ENCODE results near the gene EPB41L1.
A peak's percentile ranks its signal among the peaks of the same experiment; 100 is the strongest.

Gene EPB41L1

DNA sequence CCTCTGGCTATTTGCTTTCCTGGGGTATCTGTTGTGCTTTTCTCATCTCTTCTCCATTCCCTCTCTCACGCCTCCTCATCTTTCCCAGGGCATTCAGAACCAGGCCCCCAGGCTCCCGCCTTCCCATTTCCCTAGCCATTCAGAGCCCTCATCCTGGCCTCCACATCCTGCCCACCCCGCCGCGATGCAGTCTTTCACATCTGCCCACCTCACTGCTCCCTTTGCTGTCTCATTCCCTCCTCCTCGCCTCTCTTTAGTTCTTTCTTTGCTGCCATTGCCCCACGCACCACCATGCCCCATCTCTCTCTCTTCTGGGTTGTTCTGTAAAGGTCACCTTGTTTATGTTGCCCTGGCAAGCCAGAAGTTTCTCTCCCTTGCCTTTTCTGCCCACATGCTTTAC lies 71.1 kb downstream of the EPB41L1 start:
- no peak for DNase-seq (ENCODE audit: low read depth in 3 of 3)

DNA sequence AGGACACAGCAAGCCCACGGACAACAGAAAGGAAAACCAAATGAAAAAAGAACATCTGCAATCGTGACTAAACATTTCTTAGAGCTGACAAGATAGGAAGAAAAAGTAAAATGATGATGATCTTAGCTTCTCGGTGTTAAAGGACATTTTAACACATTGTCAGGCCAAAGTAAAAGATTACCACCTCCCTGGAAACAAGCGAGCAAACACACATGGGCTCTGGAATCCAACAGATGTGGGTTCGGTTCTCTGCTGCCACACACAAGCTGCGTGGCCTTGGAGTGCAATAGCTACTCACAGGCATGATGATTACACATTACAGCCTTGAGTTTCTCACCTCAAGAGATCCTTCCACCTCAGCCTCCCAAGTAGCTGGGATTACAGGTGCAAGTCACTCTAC lies 74.2 kb downstream of the EPB41L1 start:
- DNase-seq (ENCODE audit: low read depth in 3 of 3), result no peak

DNA sequence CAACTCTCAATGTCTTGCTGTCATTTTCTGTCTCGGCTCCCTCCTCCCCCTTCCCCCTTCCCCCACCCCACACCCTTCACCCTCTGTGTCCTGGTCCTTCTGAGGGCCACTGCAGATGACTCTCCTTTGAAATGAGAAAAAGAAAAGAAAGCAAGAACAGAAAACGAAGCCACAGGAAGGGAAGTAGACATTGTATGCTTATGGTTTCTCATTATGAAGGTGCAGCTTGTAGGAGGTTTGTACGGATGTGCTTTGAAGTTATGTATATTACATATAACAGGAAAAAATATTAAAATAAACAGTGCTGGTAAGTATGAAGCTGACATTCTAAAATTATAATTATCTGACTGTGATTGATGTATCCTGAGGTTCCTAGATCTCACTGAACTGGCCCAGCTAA lies 75.5 kb downstream of the EPB41L1 start:
- DNase-seq (ENCODE audit: low read depth in 3 of 3), result no peak

DNA sequence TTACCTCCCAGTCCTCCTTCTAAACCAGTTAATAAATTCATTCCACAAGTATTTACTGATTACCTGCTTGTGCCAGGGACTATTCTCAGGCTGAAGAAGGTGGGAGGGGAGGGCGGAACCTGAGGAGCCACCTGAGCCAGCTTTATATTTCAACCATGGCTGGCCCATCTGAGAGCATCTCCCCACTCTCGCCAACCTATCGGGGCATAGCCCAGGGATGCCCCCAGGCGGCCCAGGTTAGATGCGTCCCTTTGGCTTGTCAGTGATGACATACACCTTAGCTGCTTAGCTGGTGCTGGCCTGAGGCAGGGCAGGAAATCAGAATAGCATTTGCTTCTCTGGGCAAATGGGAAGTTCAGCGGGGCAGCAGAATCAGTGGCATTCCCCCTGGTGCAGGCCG lies 76.8 kb downstream of the EPB41L1 start:
- DNase-seq (ENCODE audit: low read depth in 3 of 3), result no peak

DNA sequence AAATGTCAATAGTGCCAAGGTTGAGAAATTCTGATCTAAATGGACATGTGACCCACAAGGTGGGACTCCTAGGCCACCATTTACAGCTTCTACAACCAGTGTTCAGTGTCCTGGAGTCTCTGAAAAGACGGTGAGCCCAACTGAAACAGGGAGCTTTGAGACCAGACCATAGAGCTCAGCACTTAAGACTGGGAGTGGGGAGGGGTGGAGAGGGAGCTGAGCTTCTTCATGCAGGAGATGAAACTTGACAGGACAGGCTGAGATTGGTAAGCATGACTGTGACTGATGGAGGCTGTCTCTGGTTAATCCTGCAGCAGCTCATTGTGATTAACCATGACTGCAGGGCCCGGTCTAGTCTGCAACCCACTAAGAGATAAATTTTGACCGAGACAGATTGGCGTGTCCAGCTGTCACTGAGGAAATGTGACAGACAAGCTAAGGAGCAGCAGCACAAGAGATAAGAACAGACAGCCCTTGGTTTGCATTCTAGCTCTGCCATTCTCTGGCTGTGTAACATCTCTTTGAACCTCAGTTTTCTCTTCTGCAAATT lies 80.3 kb downstream of the EPB41L1 start:
- DNase-seq (ENCODE audit: low read depth in 3 of 3), result no peak

DNA sequence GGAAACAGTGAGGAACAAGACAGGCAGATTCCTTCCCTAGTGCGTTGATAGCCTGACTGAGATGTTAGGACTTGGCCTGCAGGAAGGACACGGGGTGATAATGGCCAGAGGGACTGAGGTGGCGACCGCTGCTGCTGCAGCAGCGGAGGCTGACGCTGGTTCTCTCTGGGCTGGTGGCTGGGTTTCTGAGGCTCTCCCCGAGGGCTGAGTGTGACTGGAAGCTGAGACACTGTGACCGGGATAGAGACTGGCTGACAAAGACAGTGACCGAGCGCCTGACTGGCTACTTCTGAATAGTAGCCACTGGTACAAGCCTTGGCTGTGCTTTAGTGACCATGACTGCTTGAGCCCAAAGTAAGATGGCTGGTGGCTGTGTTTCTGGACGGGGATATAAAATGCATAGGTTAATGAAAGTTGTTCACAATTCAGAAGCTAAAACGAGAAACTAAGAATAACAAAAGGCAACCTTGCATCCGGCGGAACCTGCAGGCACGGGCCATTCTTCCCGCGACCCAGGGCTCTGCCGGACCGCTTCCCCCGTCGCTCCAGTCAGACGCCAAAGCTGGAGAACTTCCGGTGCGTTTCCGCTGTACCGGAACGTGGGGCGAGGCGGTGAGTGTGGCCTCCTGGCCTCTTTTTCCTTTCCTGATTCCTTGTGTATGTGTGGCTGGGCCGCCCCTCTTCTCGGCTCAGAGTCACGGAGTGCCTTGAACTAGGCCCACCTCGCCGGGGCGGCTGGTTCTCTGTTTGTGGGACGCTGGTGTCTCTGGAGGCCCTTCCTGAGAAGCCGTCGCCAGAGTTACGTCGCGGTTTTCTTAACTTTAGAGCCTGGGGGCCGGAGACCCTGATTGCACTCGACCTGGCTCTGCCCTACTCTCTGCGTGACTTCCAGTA lies 81.6 kb downstream of the EPB41L1 start, which contains the start of gene AAR2:
AAR2 (plus strand) TSS at position 587 of the 894 bp plus-strand sequence. CDS start 3,391 bp downstream, outside the sequence.
- DNase-seq (ENCODE audit: low read depth in 3 of 3), result peak; percentile 57 to 66 (median 57)

DNA sequence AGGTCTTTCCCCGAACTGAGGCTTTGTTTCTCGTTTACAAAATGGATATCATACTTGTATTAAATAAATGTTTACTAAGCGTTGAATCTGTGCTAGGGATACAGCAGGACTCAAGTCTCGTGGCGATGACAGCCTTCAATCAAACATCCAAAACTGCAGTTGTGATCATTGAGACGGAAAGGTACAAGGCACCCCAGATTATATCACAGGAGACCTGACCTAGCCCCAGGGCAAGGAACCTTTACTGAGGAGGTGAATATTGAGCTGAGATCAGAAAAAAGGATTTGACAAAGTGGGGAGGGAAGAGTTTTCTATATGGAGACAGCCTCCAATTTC lies 82.2 kb downstream of the EPB41L1 start:
- no peak for DNase-seq (ENCODE audit: low read depth in 3 of 3)

DNA sequence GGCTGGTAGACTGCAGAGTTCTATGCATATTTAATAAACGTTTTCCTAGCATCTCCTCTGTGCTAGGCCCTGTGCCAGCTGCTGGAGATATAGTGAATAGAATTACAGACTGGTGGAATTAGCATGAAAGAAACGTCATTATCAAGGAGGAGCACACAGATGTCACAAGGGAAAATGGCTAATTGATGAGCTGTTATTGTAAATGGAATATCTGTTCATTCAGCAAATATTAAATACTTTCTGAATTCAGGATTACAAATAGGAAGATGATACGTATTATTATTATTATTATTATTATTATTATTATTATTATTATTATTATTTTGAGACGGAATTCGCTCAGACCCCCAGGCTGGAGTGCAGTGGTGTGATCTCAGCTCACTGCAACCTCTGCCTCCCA lies 82.9 kb downstream of the EPB41L1 start:
- DNase-seq (ENCODE audit: low read depth in 3 of 3), result no peak

DNA sequence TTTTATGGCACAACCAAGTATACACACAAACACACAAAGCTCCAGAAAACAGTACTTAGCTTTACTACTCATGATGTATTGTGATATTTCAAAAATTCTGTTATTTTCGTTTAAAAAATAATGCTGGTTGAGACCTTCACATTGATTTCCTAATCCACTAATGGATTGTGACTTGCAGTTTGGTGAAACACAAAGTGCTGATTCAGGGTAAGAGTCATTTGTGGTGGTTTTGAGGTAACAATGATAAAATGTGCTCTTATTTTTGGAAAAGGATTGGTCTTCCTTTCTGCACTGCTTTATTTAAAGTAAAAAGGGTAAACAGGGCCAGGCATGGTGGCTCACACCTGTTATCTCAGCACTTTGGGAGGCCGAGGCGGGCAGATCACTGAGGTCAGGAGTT lies 83.6 kb downstream of the EPB41L1 start:
- DNase-seq (ENCODE audit: low read depth in 3 of 3), result no peak

DNA sequence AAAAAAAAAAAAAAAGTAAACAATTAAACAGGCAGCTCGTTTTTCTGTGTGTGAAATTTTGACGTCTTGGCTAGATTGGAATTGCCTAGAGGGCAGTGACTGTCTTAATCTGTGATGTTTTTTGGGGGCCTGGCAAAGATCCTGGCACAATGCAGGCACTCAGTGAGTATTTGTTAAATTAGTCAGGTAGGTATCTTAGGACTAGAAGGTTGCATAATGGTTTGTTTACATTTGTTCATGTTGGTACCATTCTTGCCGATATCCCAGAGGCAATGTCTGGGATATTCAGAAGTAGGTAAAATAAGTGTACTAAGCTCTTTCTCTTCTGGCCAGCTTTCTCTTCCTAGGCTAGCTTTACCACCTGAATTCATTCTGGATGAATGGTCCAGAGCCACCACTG lies 84.2 kb downstream of the EPB41L1 start:
- DNase-seq (ENCODE audit: low read depth in 3 of 3), result no peak

DNA sequence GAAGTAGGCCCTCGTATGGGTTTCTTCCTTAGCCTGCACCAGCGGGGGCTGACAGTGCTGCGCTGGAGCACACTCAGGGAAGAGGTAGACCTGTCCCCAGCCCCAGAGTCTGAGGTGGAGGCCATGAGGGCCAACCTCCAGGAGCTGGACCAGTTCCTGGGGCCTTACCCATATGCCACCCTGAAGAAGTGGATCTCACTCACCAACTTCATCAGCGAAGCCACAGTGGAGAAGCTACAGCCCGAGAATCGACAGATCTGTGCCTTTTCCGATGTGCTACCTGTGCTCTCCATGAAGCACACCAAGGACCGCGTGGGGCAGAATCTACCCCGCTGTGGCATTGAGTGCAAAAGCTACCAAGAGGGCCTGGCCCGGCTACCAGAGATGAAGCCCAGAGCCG lies 85.5 kb downstream of the EPB41L1 start:
- DNase-seq (ENCODE audit: low read depth in 3 of 3), result no peak

DNA sequence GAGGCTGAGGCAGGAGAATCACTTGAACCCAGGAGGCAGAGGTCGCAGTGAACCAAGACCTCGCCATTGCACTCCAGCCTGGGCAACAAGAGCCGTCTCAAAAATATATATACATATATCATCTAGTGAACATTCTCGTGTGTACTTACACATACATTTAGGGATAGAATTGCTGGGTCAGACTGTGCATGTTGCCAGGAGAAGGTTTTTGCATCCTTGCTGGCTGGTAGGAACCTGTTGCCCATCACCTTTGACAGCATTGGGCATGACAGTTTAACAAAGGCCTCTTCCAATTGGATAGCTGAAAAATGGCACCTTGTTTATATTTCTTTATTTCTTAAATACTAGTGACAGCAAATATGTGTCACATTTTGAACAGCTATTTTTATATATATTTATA lies 87.1 kb downstream of the EPB41L1 start:
- DNase-seq (ENCODE audit: low read depth in 3 of 3), result no peak

DNA sequence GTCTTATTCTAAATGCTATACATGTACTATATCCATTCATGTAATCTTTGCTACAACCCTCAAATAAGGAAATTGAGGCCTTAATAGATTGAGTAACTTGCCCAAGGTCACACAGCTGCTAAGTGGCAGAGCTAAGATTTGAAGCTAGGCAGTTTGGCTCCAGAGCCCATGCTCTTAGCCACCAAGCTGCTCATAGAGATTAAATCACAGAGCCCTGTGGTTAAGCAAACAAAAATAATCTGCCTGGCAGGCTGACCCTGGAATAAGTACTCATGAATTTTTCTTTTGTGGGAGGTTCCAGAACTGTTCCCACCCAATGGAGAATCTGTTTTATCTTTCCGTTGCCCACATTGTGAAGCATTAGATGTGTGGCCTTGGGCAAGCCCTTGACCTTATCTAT lies 89.2 kb downstream of the EPB41L1 start:
- DNase-seq (ENCODE audit: low read depth in 3 of 3), result no peak

DNA sequence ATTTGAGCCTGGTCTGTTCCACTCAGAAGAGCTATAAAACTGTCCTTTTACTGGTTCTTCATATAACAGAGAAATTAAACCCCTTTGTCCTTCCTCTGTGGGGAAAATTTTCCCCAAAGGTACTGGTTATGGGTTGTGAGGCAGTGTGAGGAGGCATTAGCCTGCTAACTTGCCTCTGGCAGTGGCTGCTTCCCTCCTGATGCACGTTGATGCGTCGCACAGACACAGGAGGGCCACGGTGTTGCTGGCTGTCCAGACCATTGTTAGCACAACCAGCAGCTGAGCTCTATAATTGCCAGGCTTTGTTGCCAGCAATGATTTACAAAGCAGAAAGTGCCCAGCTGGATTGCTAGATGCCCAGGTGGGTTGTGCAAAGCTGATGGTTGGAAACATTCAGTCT lies 91.9 kb downstream of the EPB41L1 start:
- DNase-seq (ENCODE audit: low read depth in 3 of 3), result no peak

DNA sequence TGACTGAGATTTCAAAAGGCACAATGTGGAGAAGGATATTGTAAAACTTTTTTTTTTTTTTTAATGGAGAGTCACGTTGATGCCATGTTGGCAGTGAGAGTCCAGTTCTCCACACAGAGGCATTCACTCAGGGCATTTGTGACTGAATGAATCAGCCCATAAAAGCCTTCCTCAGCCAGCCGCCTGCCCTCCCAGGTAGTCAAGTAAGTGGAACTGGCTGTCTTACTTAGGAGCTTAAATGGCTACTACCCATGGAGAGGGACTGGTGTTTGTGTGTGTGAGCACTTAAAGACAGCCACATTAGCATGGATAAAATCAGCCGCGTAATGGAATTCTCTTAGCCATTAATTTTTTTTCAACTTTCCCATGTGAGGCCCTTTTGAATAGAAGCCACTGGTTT lies 94.3 kb downstream of the EPB41L1 start:
- no peak for DNase-seq (ENCODE audit: low read depth in 3 of 3)

DNA sequence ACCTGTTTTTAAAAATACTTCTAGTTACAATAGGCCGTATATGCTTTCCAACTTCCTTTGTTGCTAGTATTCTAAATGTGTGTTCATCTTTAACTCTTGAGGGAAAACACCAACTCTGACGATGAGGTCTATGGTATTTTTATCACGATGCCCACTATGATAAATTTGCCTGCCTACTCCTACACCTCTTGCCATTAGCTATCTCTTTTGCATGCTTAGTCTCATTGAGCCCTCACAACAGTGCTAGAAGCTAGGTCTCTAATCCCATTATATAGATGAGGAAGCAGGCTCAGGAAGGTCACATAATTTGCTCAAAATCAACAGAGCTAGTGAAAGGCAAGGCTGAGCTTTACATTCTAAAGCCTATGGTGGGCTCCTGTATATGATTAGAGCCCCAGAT lies 94.9 kb downstream of the EPB41L1 start:
- no peak for DNase-seq (ENCODE audit: low read depth in 3 of 3)

DNA sequence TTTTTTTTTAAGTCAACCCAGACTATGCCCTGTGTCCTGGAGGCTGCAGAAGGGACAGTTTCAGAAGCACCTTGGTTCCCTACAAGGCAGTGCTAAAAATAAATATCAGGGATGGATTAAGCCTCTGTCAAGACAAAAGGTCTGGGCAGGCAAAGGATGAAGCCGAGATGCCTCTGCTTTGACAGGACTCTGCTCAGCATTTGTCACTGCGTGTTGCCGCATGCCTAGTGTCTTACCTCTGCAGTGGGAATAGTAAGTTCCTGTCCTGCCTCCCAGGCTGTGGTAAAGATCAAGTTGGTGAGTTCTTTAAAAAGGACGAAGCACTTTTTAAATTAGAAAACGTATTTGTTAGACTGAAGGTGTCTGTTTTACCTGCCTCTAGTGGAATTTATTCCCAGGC lies 96.9 kb downstream of the EPB41L1 start:
- DNase-seq (ENCODE audit: low read depth in 3 of 3), result no peak

DNA sequence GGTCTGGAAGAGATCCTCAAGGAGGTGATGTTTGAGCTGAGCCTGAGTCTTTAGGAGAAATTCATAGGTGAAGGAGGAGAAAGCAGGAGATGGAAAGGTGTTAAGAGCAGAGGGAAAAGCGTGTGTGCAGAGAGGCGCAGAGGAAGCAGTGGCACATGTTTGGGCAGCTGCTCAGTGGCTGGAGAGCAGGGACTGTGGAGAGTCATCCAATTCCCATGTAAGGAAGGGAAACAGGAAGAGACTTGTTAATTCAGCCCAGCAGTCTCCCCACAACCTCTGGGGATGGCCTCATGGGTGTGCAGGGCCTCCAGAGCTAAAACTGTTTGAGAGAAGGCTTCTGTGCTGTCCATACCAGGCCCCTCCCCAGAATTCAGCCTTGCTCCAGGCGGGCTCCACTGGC lies 98.0 kb downstream of the EPB41L1 start:
- DNase-seq (ENCODE audit: low read depth in 3 of 3), result no peak

DNA sequence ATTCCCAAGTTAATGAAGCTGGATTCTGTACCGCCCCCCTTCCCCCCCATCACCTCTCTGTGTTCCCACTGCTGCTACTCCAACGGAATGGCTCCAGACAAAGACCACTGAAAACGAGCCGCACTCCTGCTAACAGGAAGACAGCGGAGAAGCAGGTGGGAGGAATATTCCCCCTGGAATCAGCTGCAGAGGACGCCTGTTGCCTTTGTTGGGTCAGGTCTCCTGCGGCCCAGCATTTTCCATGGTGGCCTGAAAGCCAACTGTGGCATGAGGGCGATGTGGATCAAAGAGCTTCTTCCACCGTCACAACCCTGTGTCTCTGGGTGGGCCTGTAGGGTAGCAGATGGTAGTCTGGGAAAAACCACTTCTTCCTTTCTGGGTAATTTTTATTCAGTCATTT lies 98.5 kb downstream of the EPB41L1 start:
- DNase-seq (ENCODE audit: low read depth in 3 of 3), result no peak

DNA sequence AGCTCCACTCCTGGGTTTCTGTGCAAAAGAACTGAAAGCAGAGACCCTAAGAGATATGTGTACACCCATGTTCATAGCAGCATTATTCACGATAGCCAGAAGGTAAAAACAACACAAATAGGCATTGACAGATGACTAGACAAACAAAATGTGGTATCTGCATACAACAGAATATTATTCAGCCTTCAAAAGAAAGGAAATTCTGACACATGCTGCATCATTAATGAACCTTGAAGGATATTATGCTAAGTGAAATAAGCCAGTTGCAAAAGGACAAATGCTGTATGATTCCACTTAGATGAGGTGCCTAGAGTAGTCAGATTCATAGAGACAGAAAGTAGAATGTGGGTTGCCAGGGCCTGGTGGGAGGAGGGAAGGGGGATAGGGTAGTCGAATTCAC lies 99.5 kb downstream of the EPB41L1 start:
- DNase-seq (ENCODE audit: low read depth in 3 of 3), result no peak

DNA sequence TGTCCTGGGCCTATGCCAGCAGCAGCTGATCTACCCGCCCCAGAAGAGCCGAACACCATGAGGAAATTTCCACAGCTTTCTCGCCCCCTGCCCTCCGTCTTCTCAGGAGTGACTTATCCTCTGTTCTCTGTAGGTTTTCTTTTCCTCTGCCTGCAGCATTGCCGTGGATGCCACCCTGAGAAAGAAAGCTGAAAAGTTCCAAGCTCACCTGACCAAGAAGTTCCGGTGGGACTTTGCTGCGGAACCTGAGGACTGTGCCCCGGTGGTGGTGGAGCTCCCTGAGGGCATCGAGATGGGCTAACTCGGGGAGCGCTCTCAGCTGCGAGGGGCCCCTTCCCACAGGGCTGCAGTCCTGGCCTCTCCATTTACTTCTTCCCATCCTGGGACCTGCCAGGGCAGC lies 100.9 kb downstream of the EPB41L1 start:
- DNase-seq (ENCODE audit: low read depth in 3 of 3), result no peak

DNA sequence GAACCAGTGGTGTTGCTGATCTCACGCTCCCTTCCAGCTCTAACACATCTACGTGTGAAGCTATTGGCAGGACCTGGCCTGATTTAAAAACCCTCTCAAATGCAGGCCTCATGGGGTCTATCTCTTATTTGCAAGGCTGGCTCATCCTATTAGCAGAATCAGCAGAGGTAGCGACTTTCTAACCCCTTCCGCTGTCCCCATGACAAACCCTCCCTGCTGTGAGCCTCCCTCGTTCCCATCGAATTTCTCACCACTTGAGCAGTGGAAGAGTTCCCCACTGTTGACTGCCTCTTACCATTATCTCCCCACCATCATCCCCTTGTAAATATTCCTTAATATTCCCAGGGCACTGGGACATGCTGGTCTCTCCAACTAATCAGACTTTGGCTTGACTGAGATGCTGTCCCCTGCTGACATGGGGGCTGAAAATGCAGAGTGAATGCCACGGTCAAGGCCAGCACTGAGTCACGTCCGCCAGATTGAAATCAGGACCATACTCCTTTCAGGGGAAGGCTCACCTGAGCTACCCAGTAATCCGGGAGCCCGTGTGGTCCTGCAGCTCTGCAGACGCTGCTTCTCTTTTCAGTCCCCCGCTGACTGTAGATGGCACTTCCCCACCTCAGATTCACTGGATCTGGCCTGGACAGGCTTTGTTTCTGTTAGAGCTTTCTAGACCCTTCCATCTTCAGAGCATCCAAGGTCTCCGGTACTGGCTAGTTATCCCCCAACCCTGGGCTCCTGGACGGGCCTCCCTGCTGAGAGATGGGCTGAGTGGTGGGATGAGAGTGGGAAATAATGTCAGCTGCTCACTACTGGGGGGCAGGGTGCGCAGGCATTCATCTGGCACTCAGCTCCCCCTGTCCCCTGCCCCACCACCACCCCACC lies 104.9 kb downstream of the EPB41L1 start:
- DNase-seq (ENCODE audit: low read depth in 3 of 3), result no peak

DNA sequence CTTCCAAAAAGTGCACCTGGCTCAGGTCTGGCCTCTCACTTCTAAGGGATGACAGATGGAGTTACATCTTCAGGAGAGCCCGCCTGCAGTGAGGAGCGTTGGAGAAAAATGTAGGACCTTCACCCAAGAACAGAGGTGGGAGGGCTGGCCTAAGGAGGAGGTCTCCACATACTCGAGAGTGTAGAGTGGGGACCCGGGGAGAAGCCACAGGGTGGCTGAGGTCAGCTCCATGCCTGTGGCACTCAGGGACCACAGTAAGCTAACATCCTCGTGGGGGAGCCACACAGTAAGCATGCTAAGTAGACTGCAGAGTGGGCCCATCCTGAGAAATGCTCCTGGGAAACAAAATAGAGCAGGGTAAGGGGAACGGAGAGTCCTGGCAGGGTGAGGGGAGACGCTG lies 105.8 kb downstream of the EPB41L1 start:
- no peak for DNase-seq (ENCODE audit: low read depth in 3 of 3)
